GM19025 (cell line): ENCODE measurements around the gene FES.
"Not testable (repeated sequence)": the region's sequence is repeated elsewhere in the genome, so short reads cannot be mapped to it uniquely, and the experiment has no call there.

Experiments
- ATAC-seq: cut with Tn5 transposase; IDR thresholded peaks from one replicate; pipeline ENCODE4 v1.9.1; 2021; ENCODE audit warnings: mild to moderate bottlenecking, low read depth, moderate library complexity; ENCODE audit not compliant: unreplicated experiment

The FES gene

GRCh38 chr15:90883976-90884718 is at the start of gene FES:
TSS of gene FES (plus strand) at chr15:90884504. CDS start at chr15:90885046, 542 bp downstream.
- no peak for ATAC-seq

GRCh38 chr15:90834626-90835025 is 49.7 kb upstream of the FES start:
- ATAC-seq, result no peak

- no peak for ATAC-seq
Measured at GRCh38 chr15:90836296-90836871, 47.9 kb upstream of the FES start.

- ATAC-seq, result no peak
Measured at GRCh38 chr15:90837094-90837493, 47.2 kb upstream of the FES start.

GRCh38 chr15:90838139-90838538 is 46.2 kb upstream of the FES start:
- ATAC-seq, result no peak

GRCh38 chr15:90838544-90838943 is 45.8 kb upstream of the FES start:
- no peak for ATAC-seq

- peak; percentile 74 for ATAC-seq
Measured at GRCh38 chr15:90839187-90840071, 44.9 kb upstream of the FES start.

GRCh38 chr15:90840157-90840855 is 44.0 kb upstream of the FES start:
- no peak for ATAC-seq

GRCh38 chr15:90840954-90841353 is 43.4 kb upstream of the FES start:
- ATAC-seq, result no peak

- ATAC-seq, result no peak
Measured at GRCh38 chr15:90844696-90845095, 39.6 kb upstream of the FES start.

GRCh38 chr15:90845201-90845949 is 38.9 kb upstream of the FES start:
- ATAC-seq, result peak; percentile 77

GRCh38 chr15:90849424-90849823 is 34.9 kb upstream of the FES start:
- not testable (repeated sequence) for ATAC-seq

GRCh38 chr15:90851114-90851513 is 33.2 kb upstream of the FES start:
- ATAC-seq, result no peak

GRCh38 chr15:90851940-90852339 is 32.4 kb upstream of the FES start:
- ATAC-seq, result no peak

- no peak for ATAC-seq
Measured at GRCh38 chr15:90855139-90855538, 29.2 kb upstream of the FES start.

- ATAC-seq, result no peak
Measured at GRCh38 chr15:90857337-90857736, 27.0 kb upstream of the FES start.

- no peak for ATAC-seq
Measured at GRCh38 chr15:90857883-90858443, 26.3 kb upstream of the FES start.

- no peak for ATAC-seq
Measured at GRCh38 chr15:90859234-90860131, 24.8 kb upstream of the FES start.

- no peak for ATAC-seq
Measured at GRCh38 chr15:90860450-90860849, 23.9 kb upstream of the FES start.
